Trophoblast cell (in vitro differentiated cells and primary cell): ENCODE results near the gene WDR76.
"Not testable (repeated sequence)": the region's sequence is repeated elsewhere in the genome, so short reads cannot be mapped to it uniquely, and the experiment has no call there.

ENCODE experiments used
- DNase-seq, 2 donors: peaks; one replicate each; pipeline ENCODE4 v3.0.0-alpha.2; 2016
- H2AFZ ChIP-seq: 2 replicates; pipeline ENCODE4 v1.6.1; 2013; ENCODE audit warnings: low read length, moderate library complexity, mild to moderate bottlenecking; ENCODE audit not compliant: insufficient read depth, poor library complexity
- H2AK5ac ChIP-seq: 2 replicates; pipeline ENCODE4 v1.6.1; 2013; ENCODE audit warnings: mild to moderate bottlenecking, low read length
- H2BK120ac ChIP-seq: 2 replicates; pipeline ENCODE4 v1.6.1; 2013; ENCODE audit warnings: low read length, mild to moderate bottlenecking, moderate library complexity; ENCODE audit not compliant: insufficient read depth, poor library complexity
- H2BK12ac ChIP-seq: 2 replicates; pipeline ENCODE4 v1.6.1; 2013; ENCODE audit warnings: mild to moderate bottlenecking, low read length, moderate library complexity
- H2BK5ac ChIP-seq: 2 replicates; pipeline ENCODE4 v1.6.1; 2013; ENCODE audit warnings: low read length, low read depth, moderate library complexity, mild to moderate bottlenecking; ENCODE audit not compliant: poor library complexity
- H3K14ac ChIP-seq: 2 replicates; pipeline ENCODE4 v1.6.1; 2013; ENCODE audit warnings: mild to moderate bottlenecking, low read length
- H3K18ac ChIP-seq: 2 replicates; pipeline ENCODE4 v1.6.1; 2013; ENCODE audit warnings: mild to moderate bottlenecking, low read length
- H3K23ac ChIP-seq: 2 replicates; pipeline ENCODE4 v1.6.1; 2013; ENCODE audit warnings: low read length
- H3K27ac ChIP-seq: 2 replicates; pipeline ENCODE4 v1.5.1; 2013; ENCODE audit warnings: low read depth, mild to moderate bottlenecking, inconsistent platforms, low read length, moderate library complexity
- H3K27me3 ChIP-seq: 2 replicates; pipeline ENCODE4 v1.6.1; 2013; ENCODE audit warnings: inconsistent platforms, mild to moderate bottlenecking, low read length, moderate library complexity; ENCODE audit not compliant: insufficient read depth
- H3K36me3 ChIP-seq, 2 experiments: 1 replicate in 1 of 2; 2 replicates in 1 of 2; pipeline ENCODE4 v1.6.1; 2013; ENCODE audit warnings: low read length in 2 of 2, mild to moderate bottlenecking in 2 of 2, moderate library complexity in 1 of 2; ENCODE audit not compliant: insufficient read depth in 2 of 2, control insufficient read depth in 1 of 2
- H3K4ac ChIP-seq: 2 replicates; pipeline ENCODE4 v1.6.1; 2013; ENCODE audit warnings: low read depth, mild to moderate bottlenecking, low read length, moderate library complexity
- H3K4me1 ChIP-seq, 2 experiments: 1 replicate in 1 of 2; 2 replicates in 1 of 2; pipeline ENCODE4 v1.6.1; 2013; ENCODE audit warnings: low read length in 2 of 2, mild to moderate bottlenecking in 2 of 2, moderate library complexity in 1 of 2; ENCODE audit not compliant: insufficient read depth in 2 of 2, control insufficient read depth in 1 of 2
- H3K4me2 ChIP-seq: 2 replicates; pipeline ENCODE4 v1.6.1; 2013; ENCODE audit warnings: inconsistent platforms, mild to moderate bottlenecking, low read length, moderate library complexity
- H3K4me3 ChIP-seq: 2 replicates; pipeline ENCODE4 v1.5.1; 2013; ENCODE audit warnings: mild to moderate bottlenecking, low read depth, low read length, inconsistent platforms
- H3K79me1 ChIP-seq: one replicate; pipeline ENCODE4 v1.6.1; 2013; ENCODE audit warnings: low read length
- H3K79me2 ChIP-seq: 2 replicates; pipeline ENCODE4 v1.6.1; 2013; ENCODE audit warnings: low read length, mild to moderate bottlenecking; ENCODE audit not compliant: control insufficient read depth, insufficient read depth, poor library complexity
- H3K9ac ChIP-seq: 2 replicates; pipeline ENCODE4 v1.6.1; 2013; ENCODE audit warnings: mild to moderate bottlenecking, low read length
- H3K9me3 ChIP-seq: 2 replicates; pipeline ENCODE4 v1.6.1; 2013; ENCODE audit warnings: low read depth, mild to moderate bottlenecking, control low read depth, inconsistent platforms, low read length; ENCODE audit not compliant: insufficient read depth
- H4K12ac ChIP-seq: 2 replicates; pipeline ENCODE4 v1.6.1; 2013; ENCODE audit warnings: low read depth, mild to moderate bottlenecking, low read length, moderate library complexity
- H4K8ac ChIP-seq: 2 replicates; pipeline ENCODE4 v1.6.1; 2013; ENCODE audit warnings: low read depth, mild to moderate bottlenecking, low read length, moderate library complexity
- H4K91ac ChIP-seq: one replicate; pipeline ENCODE4 v1.6.1; 2013; ENCODE audit warnings: low read depth, mild to moderate bottlenecking, low read length, moderate library complexity
- WGBS: extraction: QIAGEN DNeasy Blood & Tissue Kit; methylation state at CpG from one replicate; pipeline ENCODE4 v1.1.7; 2013; ENCODE audit warnings: missing lambda C conversion rate; ENCODE audit not compliant: insufficient read length, insufficient coverage; ENCODE audit errors: extremely low coverage; 5-methylcytosine and 5-hydroxymethylcytosine counted together

WDR76 gene

GRCh38 chr15:43808960-43809678 is 17.7 kb upstream of the WDR76 start:
- no peaks in the 10 kb centered on the region for H3K79me1 ChIP-seq
- DNase-seq: no peak
- H3K4ac ChIP-seq: no peak overlapping the region
- H3K79me2 ChIP-seq: no peaks in the 10 kb centered on the region
- H3K4me2 ChIP-seq: no peak overlapping the region
- H3K36me3 ChIP-seq: peaks cover 53 to 71% of the 10 kb centered on the region in 2 experiments
- no CpG with 5 or more reads among the region's 6 CpGs for WGBS
- no peak overlapping the region for H3K27ac ChIP-seq
- no peak overlapping the region for H2BK5ac ChIP-seq
- no peaks in the 10 kb centered on the region for H3K9me3 ChIP-seq
- H3K23ac ChIP-seq: no peak overlapping the region
- H2AFZ ChIP-seq: no peak overlapping the region
- no peak overlapping the region for H3K4me3 ChIP-seq
- H2BK120ac ChIP-seq: no peak overlapping the region
- no peak overlapping the region for H3K18ac ChIP-seq
- H4K8ac ChIP-seq: no peak overlapping the region
- H3K14ac ChIP-seq: no peak overlapping the region
- H3K9ac ChIP-seq: no peak overlapping the region
- no peak overlapping the region for H4K91ac ChIP-seq
- no peak overlapping the region for H2AK5ac ChIP-seq
- no peak overlapping the region for H2BK12ac ChIP-seq
- H3K4me1 ChIP-seq: no peaks in the 10 kb centered on the region
- H3K27me3 ChIP-seq: no peaks in the 10 kb centered on the region
- H4K12ac ChIP-seq: no peak overlapping the region

- H4K12ac ChIP-seq, H2AFZ ChIP-seq, H4K8ac ChIP-seq, DNase-seq, H3K14ac ChIP-seq, H3K4me3 ChIP-seq, H3K18ac ChIP-seq, H2BK12ac ChIP-seq, H2AK5ac ChIP-seq, H3K4ac ChIP-seq, H4K91ac ChIP-seq, H3K27me3 ChIP-seq, H3K23ac ChIP-seq, H2BK5ac ChIP-seq, H3K79me1 ChIP-seq, H3K4me1 ChIP-seq, H3K27ac ChIP-seq, H3K9ac ChIP-seq, H2BK120ac ChIP-seq, H3K79me2 ChIP-seq, H3K4me2 ChIP-seq, H3K9me3 ChIP-seq: not testable (repeated sequence)
- peaks cover 32 to 54% of the 10 kb centered on the region in 2 experiments for H3K36me3 ChIP-seq
- WGBS: no CpG with 5 or more reads among the region's 5 CpGs
Measured at GRCh38 chr15:43815064-43815463, 11.7 kb upstream of the WDR76 start.

- H2BK5ac ChIP-seq: no peak overlapping the region
- H3K18ac ChIP-seq: no peak overlapping the region
- no peak overlapping the region for H3K9ac ChIP-seq
- no peak overlapping the region for H3K27ac ChIP-seq
- no peak overlapping the region for H4K91ac ChIP-seq
- H4K8ac ChIP-seq: no peak overlapping the region
- H4K12ac ChIP-seq: no peak overlapping the region
- H3K4me3 ChIP-seq: no peak overlapping the region
- no peaks in the 10 kb centered on the region for H3K9me3 ChIP-seq
- peaks cover 5% of the 10 kb centered on the region for H3K79me1 ChIP-seq
- no peak overlapping the region for H3K4me2 ChIP-seq
- peaks cover 4 to 9% of the 10 kb centered on the region in 2 experiments for H3K4me1 ChIP-seq
- no CpG with 5 or more reads among the region's 3 CpGs for WGBS
- no peaks in the 10 kb centered on the region for H3K27me3 ChIP-seq
- no peak for DNase-seq
- no peak overlapping the region for H2AFZ ChIP-seq
- peaks cover 5% of the 10 kb centered on the region for H3K79me2 ChIP-seq
- H3K14ac ChIP-seq: no peak overlapping the region
- no peak overlapping the region for H2BK12ac ChIP-seq
- H2AK5ac ChIP-seq: no peak overlapping the region
- no peak overlapping the region for H2BK120ac ChIP-seq
- peaks cover 5 to 7% of the 10 kb centered on the region in 2 experiments for H3K36me3 ChIP-seq
- no peak overlapping the region for H3K23ac ChIP-seq
- H3K4ac ChIP-seq: no peak overlapping the region
Measured at GRCh38 chr15:43821505-43821904, 5.3 kb upstream of the WDR76 start.

GRCh38 chr15:43824302-43825246 is 2.2 kb upstream of the WDR76 start, which contains the start of gene MFAP1:
Gene MFAP1 (minus strand): TSS chr15:43824690. CDS start chr15:43824569, 121 bp downstream.
- WGBS: no CpG with 5 or more reads among the region's 46 CpGs
- peak within 1 kb of the TSS; percentile 71 for H3K4ac ChIP-seq
- no peak within 1 kb of the TSS for H3K23ac ChIP-seq
- peak within 1 kb of the TSS; percentile 35 for H2BK120ac ChIP-seq
- H3K27ac ChIP-seq: peak within 1 kb of the TSS; percentile 87
- no peak within 1 kb of the TSS for H2AK5ac ChIP-seq
- H3K4me2 ChIP-seq: peak within 1 kb of the TSS; percentile 67
- H3K14ac ChIP-seq: peak within 1 kb of the TSS; percentile 74
- peak within 1 kb of the TSS; percentile 65 for H4K91ac ChIP-seq
- H4K12ac ChIP-seq: peak within 1 kb of the TSS; percentile 79
- no peak within 1 kb of the TSS for H2BK5ac ChIP-seq
- H3K27me3 ChIP-seq: no peaks in the 10 kb centered on the region
- H2AFZ ChIP-seq: peak within 1 kb of the TSS; percentile 89
- peaks cover 9% of the 10 kb centered on the region for H3K79me1 ChIP-seq
- peak within 1 kb of the TSS; percentile 49 for H2BK12ac ChIP-seq
- H3K36me3 ChIP-seq: peaks cover 1 to 6% of the 10 kb centered on the region in 2 experiments
- peak within 1 kb of the TSS; percentile 48 for H3K18ac ChIP-seq
- H3K9me3 ChIP-seq: no peaks in the 10 kb centered on the region
- peak within 1 kb of the TSS; percentile 92 for H3K4me3 ChIP-seq
- H3K9ac ChIP-seq: peak within 1 kb of the TSS; percentile 96
- H3K79me2 ChIP-seq: peaks cover 7% of the 10 kb centered on the region
- peaks cover 5 to 9% of the 10 kb centered on the region in 2 experiments for H3K4me1 ChIP-seq
- peak; percentile 99 to 100 for DNase-seq
- H4K8ac ChIP-seq: peak within 1 kb of the TSS; percentile 88
